Tibial nerve (tissue), 4 donors: ENCODE results near the gene VGLL4.
"Not testable (repeated sequence)": the region's sequence is repeated elsewhere in the genome, so short reads cannot be mapped to it uniquely, and the experiment has no call there.

Source experiments
- EP300 ChIP-seq, 2 donors: sonication (generic); formaldehyde crosslinking; IDR thresholded peaks; one replicate each; pipeline ENCODE4 v1.6.1; 2017; ENCODE audit warnings: antibody characterized with exemption in 2 of 2, mild to moderate bottlenecking in 1 of 2
- POLR2A ChIP-seq, 2 donors: fragments of 450-650 bp; IDR thresholded peaks; one replicate each; pipeline ENCODE4 v1.6.1; 2017; ENCODE audit warnings: antibody characterized with exemption in 2 of 2, mild to moderate bottlenecking in 2 of 2, moderate library complexity in 2 of 2
- TF ChIP-seq, protein P1 (sequence below), 5 experiments: fragments of 200-600 bp in 3 of 5; fragments of 450-650 bp in 2 of 5; sonication (generic) in 3 of 5; IDR thresholded peaks; one replicate each; pipeline ENCODE4 v1.5.1; 2016 to 2019; ENCODE audit warnings: antibody characterized with exemption in 5 of 5, mild to moderate bottlenecking in 3 of 5, moderate library complexity in 2 of 5

DNA sequence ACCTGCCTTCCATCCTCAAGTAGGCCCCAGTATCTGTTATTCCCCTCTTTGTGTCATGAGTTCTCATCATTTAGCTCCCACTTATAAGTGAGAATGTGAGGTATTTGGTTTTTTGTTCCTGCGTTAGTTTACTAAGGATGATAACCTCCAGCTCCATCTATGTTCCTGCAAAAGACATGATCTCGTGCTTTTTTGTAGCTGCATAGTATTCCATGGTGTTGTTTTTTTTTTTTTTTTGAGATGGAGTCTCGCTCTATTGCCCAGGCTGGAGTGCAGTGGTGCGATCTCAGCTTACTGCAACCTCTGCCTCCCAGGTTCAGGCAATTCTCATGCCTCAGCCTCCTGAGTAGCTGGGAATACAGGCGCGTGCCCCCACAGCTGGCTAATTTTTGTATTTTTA is 41.3 kb upstream of the VGLL4 start:
- not testable (repeated sequence) for TF ChIP-seq POLR2A, EP300 (IDR thresholded peaks at IDR 0.05)
- TF ChIP-seq, protein P1, sequence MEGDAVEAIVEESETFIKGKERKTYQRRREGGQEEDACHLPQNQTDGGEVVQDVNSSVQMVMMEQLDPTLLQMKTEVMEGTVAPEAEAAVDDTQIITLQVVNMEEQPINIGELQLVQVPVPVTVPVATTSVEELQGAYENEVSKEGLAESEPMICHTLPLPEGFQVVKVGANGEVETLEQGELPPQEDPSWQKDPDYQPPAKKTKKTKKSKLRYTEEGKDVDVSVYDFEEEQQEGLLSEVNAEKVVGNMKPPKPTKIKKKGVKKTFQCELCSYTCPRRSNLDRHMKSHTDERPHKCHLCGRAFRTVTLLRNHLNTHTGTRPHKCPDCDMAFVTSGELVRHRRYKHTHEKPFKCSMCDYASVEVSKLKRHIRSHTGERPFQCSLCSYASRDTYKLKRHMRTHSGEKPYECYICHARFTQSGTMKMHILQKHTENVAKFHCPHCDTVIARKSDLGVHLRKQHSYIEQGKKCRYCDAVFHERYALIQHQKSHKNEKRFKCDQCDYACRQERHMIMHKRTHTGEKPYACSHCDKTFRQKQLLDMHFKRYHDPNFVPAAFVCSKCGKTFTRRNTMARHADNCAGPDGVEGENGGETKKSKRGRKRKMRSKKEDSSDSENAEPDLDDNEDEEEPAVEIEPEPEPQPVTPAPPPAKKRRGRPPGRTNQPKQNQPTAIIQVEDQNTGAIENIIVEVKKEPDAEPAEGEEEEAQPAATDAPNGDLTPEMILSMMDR (IDR thresholded peaks at IDR 0.05) = not testable (repeated sequence)
